ENCODE data around the gene NCK2.

NCK2 gene

GRCh38 chr2:105736145-105736544 is 8.6 kb upstream of the NCK2 start:
- no peak for DNase-seq (ENCODE audit: low read depth in 3 of 3)

GRCh38 chr2:105737980-105738657 is 6.6 kb upstream of the NCK2 start:
- no peak for DNase-seq (ENCODE audit: low read depth in 3 of 3)

GRCh38 chr2:105738658-105739241 is 6.0 kb upstream of the NCK2 start:
- DNase-seq (ENCODE audit: low read depth in 3 of 3) = no peak

GRCh38 chr2:105739426-105739825 is 5.3 kb upstream of the NCK2 start:
- DNase-seq (ENCODE audit: low read depth in 3 of 3) = no peak

- DNase-seq (ENCODE audit: low read depth in 3 of 3) = no peak
Observed at GRCh38 chr2:105739944-105740530, 4.7 kb upstream of the NCK2 start.

DNA sequence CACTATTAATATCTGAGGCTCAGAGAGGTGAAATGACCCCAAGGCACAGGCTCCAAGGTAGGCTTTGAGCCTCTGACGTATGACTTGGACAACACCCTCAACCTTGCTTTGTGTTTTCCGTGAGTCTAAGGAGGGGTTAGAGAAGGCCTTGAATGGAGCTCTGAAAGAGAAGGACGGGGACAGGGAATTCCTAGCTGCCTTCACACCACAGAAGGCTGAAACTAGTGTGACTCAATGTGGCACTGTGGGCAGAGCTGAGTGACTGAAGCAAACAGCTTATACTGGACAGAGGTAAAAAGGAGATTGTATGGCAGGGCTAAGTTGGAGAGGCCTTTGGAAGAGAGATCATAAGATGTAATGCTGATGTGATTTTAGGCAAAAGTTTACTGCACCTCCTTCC is 3.5 kb upstream of the NCK2 start:
- no peak for DNase-seq (ENCODE audit: low read depth in 3 of 3)

DNA sequence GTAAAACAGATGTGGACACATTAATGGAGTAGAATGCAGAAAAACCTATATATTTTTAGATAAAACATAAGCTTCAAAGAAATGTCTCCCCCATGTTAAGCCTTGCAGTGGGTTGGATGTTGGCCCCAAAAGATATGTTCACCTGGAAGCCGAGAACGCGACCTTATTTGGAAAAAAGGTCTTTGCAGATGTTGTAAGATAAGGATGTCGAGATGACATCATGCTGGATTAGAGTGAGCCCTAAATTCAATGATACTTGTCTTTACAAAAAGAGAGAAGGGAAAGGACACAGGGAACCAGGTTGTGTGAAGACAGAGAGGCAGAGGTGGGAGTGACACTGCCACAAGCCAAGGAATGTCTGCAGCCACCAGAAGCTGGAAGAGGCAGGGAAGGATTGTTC is 3.1 kb upstream of the NCK2 start:
- no peak for DNase-seq (ENCODE audit: low read depth in 3 of 3)

DNA sequence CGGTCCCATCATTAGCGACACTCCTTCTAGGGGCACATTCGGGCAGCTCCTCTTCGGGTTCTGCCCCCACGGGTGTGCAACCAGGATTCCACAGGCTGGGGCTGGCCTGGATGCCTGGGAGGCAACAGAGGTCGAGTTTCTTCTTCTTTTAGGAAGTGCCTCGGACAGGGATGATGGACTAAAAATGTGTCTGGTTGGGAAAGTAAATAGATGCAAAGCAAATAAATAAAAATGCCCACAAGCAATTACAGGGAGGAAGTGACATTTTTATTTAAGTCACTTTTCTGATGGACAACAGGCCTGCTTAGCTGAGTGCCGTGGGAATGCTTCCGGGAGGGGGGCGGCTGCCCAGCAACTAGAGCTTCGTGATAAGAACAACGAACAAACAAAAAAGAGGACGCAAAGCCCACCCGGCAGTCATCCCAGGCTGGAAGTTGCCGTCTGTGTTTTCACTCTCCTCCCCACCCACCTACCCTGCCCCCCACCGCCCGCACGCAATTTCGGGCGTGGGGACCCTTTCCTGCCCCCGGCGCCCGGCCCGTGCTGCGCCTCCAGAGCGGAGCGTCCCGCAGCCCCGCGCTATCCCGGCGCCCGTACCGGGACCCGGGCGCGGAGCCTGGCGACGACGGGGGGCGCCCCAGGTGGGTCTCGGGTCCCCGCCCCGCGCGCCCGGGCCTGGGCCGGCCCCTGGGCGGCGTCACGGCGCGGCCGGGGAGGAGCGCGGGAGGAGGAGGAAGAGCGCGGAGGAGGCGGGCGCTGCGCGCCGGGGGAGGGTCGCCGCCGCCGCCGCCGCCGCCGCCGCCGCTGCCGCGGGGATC is 412 bp upstream of the NCK2 start:
- peak in 2 of 3 experiments; percentile 42 to 62 for DNase-seq (ENCODE audit: low read depth in 3 of 3)

- peak; percentile 79 to 92 (median 81) for DNase-seq (ENCODE audit: low read depth in 3 of 3)
Observed at GRCh38 chr2:105746177-105747080, 1.7 kb downstream of the NCK2 start.

DNA sequence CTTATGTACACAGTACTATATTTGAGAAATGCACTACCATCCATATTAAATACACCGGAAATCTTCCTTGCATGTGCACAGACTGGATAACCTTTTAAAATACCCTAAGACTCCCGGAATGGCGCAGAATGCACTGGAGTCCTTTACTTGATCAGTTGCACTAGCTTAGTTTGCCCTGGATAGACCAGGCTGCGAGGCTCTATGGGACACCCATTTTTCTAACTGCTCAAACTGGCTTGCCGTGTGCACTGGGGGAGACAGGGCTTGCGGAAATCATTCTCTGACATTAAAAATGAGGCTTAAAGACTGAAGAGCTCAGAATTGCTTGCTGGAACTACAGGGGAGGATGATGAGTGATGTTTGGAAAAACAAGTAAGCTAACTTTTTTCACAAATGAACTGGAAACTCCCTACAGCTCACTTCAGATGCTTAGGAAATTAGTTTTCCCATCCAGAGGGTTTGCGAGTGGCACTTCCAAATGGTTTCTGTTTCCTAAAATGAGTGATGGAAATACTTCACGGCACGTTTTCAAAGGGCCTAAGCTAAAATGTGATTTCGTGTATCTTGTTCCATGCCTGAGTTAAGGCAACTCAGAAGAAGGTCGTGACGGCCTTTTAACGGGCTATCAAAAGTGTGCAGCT is 2.7 kb downstream of the NCK2 start:
- no peak for DNase-seq (ENCODE audit: low read depth in 3 of 3)

- DNase-seq (ENCODE audit: low read depth in 3 of 3) = no peak
Observed at GRCh38 chr2:105747991-105748390, 3.3 kb downstream of the NCK2 start.

- no peak for DNase-seq (ENCODE audit: low read depth in 3 of 3)
Observed at GRCh38 chr2:105748566-105748965, 3.9 kb downstream of the NCK2 start.

DNA sequence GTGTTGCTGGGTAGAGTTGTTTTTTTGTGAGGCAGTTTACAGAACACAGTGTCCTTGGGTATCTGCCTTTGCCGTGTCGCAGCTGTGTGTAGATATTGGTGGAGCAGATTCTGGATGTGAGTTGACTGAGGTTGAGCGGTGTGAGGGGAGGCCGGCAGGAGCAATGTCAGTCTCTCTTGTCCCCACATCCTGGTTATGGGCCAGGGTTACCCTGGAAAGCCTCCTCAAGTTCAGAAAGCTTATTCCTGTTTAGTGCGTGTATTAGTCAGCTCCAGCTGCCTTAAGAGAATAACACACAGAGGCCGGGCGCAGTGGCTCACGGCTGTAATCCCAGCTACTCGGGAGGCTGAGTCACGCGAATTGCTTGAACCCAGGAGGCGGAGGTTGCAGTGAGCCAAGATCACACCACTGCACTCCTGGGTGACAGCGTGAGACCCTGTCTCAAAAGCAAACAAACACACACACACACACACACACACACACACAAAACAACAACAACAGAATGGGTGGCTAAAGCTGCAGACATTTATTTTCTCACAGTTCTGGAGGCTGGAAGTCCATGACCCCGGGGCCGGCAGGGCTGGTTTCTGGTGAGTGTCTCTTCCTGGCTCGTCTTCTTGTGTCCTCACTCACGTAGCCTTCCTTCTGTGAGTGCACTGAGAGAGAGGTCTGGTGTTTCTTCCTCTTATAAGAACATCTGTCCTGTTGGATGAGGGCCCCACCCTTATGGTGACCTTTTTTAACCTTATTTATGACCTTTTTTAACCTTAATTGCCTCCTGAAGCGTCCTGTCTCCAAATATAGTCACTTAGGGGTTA is 5.1 kb downstream of the NCK2 start:
- DNase-seq (ENCODE audit: low read depth in 3 of 3) = peak in 1 of 3 experiments; percentile 49

GRCh38 chr2:105750735-105751134 is 6.0 kb downstream of the NCK2 start:
- no peak for DNase-seq (ENCODE audit: low read depth in 3 of 3)

GRCh38 chr2:105751272-105751671 is 6.6 kb downstream of the NCK2 start:
- no peak for DNase-seq (ENCODE audit: low read depth in 3 of 3)

GRCh38 chr2:105752691-105753358 is 8.1 kb downstream of the NCK2 start:
- no peak for DNase-seq (ENCODE audit: low read depth in 3 of 3)

- DNase-seq (ENCODE audit: low read depth in 3 of 3) = no peak
Observed at GRCh38 chr2:105753380-105753779, 8.7 kb downstream of the NCK2 start.

DNA sequence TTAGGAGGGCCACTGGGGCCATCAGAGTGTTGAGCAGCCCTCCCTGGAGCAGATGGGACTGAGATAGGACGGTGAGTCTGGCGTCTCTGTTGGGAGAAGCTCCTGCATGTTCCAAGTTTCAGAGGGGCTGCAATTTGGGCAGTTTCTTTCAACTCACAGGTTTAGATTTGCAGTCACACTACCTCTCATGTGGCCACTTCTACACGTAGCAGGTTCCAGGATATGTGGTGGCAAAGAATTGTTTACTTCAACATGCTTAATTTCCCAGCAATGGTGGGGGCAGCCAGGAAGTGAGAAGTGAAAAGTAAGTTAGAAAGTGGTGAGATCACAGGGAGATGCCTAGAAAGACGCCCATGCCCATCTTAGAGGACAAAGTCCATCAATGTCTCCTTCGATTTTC is 9.3 kb downstream of the NCK2 start:
- no peak for DNase-seq (ENCODE audit: low read depth in 3 of 3)

DNA sequence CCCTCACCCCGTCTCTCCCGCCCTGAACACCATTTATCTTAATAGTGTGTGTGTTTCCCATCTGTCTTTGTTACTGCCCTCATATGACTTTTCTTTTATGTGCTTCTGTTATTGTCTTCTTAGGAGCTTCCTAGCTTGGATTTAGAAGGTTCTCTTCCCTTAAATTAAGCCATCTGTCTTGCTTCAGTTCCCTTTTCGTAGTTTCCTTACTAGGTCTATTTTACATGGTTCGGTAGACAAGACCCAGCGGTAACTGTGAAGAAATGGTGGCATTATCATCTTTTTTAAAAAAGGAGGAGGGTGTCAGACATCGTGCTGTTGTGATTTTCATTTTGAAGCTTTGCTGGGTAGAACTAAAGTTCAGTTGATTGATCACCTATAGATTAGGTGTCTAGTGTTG is 10.3 kb downstream of the NCK2 start:
- DNase-seq (ENCODE audit: low read depth in 3 of 3) = no peak

DNA sequence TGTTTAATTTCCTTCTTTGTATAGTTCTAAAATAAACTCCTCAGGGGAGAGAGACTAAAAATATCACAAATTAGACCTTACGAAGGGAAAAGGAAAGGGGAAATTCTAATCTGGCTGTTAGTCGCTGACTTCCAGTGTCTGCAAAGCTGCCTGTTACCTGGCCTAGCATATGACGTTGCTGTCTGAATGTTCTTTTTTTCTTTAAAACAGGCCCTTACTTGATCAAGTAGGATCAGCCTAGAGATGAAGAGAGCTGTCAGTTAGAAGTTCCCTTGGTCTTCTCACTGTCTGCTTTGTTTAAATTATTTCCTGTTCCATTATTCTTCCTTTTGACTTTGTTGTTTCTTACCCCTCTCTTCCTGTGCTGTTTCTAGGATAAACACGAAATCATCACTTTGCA is 11.2 kb downstream of the NCK2 start:
- no peak for DNase-seq (ENCODE audit: low read depth in 3 of 3)

Data from stimulated activated CD4-positive, alpha-beta T cell treated with anti-CD3 and anti-CD28 coated beads, TNF-alpha, amount 100 ng/mL, for 24 hours (primary cell).